UCSD-AML1 (cell line): ENCODE data around the gene TSPAN32.

Experiments used
- DNase-seq: peaks from one replicate; lab custom pipeline; 2025; ENCODE audit not compliant: unreplicated experiment; lab: John Stamatoyannopoulos, UW

TSPAN32 gene

GRCh38 chr11:2302896-2303626 lies 1.2 kb downstream of the TSPAN32 start:
- DNase-seq, result no peak

DNA sequence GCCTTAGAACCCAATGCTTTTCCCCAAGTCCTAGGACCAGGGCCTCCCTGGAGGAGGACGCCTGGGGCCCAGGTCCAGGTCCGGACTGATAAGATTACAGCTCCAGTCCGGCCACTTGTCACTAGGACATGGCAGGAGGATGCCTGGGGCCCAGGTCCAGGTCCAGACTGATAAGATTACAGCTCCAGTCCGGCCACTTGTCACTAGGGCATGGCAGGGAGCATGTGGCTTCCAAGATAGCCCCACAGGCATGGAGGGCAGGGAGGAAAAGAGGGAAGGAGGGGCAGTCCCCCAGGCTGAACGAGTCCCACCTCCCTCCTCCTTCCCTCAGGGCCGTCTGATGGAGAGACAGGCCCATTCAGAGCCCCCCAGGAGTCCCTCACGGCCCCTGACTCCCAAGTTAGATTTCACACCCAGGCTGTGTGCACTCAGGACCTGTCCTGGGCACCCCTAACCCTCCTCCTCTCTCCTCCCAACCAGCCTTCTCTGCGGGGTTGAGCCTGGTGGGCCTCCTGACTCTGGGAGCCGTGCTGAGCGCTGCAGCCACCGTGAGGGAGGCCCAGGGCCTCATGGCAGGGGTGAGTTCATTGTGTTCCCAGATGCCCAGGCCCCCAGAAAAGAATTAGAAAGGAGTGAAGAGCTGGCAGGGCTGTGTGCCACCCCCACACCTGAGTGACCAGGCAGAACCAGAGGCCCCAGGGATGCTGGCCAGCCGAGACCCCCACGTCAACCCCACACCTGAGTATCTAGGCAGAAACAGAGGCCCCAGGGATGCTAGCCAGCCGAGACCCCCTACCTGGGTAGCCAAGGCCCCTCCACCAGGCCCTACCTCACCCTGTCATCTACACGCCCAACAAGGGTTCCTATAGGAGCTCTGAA lies 2.1 kb downstream of the TSPAN32 start:
- no peak for DNase-seq

- peak; percentile 51 for DNase-seq
Measured at GRCh38 chr11:2304506-2305139, 2.8 kb downstream of the TSPAN32 start.

- DNase-seq, result peak; percentile 82
Measured at GRCh38 chr11:2305140-2305778, 3.4 kb downstream of the TSPAN32 start.

DNA sequence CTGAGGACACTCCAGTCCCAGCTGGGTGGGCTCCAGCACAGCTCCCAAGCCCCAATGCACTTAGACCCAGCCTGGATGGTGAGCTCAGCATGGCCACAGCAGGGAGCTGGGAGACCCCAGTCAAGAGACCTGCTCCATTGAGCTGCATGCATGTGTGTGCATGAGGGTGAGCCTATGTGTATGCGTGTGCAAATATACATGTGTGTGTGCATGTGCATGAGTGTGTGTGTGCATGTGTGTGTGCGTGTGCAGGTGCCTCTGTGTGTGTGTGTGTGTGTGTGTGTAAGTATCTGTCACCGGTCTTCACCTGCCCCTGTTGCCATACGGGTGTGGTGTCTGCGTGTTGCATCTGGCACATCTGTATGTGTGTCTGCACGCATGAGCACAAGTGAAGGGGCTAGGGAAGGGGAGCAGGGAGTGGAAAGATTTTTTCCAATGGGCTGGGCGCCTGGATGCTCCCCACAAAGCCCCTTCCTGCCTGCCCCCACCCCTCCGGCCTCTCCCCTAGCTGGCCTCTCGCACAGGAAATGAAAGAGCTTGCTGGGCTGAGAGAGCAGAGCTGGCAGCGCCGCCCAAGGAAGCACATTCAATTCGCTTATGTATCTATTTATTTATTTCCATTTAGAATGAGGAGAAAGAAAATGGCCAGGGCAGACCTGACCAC lies 4.1 kb downstream of the TSPAN32 start:
- DNase-seq, result peak; percentile 63

DNA sequence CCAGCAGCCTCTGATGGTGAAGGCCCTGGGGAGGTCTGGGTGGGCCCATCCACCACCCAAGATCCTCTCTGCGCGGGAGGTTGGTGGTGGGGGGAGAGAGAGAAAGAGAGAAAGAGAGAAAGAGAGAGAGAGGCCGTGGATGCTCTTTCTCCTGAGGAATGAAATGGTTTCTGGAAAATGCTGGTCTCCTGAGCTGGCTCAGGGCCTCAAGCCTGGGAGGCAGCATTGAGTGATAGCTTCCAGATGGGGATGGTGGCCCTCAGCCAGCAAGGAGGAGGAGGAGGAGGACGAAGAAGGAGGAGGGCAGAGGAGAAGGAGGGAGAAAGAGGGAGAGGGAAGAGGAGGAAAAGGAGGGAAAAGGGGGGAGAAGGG lies 4.6 kb downstream of the TSPAN32 start:
- DNase-seq, result no peak

- DNase-seq, result no peak
Measured at GRCh38 chr11:2306877-2307500, 5.2 kb downstream of the TSPAN32 start.

- DNase-seq, result no peak
Measured at GRCh38 chr11:2307501-2308331, 5.9 kb downstream of the TSPAN32 start.

DNA sequence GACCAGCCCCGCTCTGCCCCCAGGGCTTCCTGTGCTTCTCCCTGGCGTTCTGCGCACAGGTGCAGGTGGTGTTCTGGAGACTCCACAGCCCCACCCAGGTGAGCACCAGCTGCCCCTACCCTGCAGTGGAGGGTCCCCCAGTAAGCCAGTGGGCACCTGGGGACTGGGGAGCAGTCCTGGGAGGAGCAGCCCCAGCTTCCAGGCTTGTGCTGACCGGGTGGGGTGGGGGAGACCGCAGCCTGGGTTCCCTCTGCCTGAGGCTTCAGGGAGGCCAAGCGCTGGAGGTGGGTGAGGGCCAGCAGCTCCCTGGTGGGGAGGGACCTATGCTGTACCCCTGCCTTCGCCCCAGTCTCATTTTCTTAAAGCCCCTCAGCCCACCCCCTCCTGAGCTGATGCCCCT lies 6.9 kb downstream of the TSPAN32 start:
- no peak for DNase-seq

- no peak for DNase-seq
Measured at GRCh38 chr11:2309251-2310072, 7.6 kb downstream of the TSPAN32 start.

- no peak for DNase-seq
Measured at GRCh38 chr11:2310073-2310785, 8.4 kb downstream of the TSPAN32 start.

- DNase-seq, result no peak
Measured at GRCh38 chr11:2310786-2311352, 9.1 kb downstream of the TSPAN32 start.

DNA sequence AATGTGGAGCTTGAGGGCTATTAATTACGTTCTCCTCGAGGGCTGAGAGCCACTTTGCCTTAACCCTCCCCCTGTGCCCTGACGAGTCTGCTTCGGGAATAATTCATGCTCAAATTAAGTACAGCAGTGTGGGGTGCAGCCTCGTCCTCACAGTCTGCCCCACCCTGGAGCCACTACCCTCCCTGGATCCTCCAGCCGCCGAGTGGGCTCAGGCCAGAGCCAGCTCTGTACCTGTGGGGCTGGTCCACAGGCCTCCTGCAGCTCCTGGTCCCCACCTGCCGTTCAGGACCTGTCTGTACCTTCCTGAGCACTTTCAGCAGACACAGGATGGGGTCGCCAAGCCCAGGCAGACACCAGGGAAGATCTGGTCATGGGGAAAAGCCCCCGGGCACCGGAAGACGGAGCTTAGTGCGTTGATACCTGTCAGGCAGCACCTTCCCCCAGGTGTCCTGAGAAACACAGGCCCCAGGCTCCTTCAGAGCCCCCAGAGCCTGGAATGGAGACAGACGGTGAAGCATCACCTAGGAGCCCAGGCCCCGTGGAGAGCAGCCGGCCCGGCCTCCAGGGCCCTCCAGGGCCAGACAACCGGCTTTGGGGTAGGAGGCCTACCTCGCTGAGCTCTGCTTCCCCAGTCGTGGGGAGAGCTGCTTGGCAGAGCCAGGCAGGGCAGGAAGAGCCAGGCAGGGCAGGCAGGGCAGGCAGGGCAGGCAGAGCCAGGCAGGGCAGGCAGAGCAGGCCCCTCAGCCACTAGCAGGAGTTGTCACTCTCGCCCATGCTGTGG lies 9.7 kb downstream of the TSPAN32 start:
- DNase-seq, result no peak

- no peak for DNase-seq
Measured at GRCh38 chr11:2312232-2313042, 10.6 kb downstream of the TSPAN32 start.

DNA sequence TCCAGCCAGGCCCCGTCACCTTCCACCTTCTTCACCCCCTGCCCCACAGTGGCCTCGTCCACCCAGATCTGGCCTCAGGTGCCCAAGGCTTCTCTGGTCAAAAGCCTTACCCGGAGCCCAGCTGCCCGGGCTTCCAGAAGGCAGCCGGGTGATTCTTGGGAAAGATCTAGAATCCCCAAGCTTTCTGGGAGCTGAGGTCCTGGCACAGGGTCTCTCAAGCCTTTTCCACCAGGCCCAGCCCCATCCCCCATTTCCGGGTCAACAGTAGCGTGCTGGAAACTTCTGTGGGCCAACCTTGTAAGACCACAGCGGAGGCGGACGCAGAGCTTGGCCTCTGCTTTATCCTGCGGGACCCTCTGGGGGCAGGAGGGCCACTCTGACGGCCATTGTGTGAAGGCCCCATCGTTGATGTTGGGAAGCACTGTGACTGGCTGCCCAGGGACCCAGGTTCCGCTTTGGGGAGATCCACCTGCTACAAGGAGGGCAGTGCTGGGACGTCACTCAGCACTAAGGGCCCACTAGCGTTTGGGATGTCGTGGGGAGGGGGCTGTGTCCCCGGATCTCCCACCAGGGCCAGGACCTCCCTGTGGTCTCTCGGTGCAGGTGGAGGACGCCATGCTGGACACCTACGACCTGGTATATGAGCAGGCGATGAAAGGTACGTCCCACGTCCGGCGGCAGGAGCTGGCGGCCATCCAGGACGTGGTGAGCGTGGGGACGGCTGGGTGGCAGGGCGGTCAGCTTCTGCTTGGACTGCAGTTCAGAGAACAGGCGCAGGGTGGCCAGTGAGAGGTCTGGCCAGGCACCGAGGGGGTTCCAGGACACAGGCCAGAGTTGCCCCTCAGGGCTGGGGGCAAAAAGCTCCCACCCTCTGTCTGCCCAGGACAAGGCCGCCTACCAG lies 11.5 kb downstream of the TSPAN32 start:
- DNase-seq, result no peak
